Measurements from ENCODE around the gene MCRIP2. TPM values are rescaled to one million over a fixed set of nuclear protein-coding genes. Genes with fewer than 3 reads are reported as not detected.
A peak's percentile ranks its signal among the peaks of the same experiment; 100 is the strongest.
"Not testable (repeated sequence)": the region's sequence is repeated elsewhere in the genome, so short reads cannot be mapped to it uniquely, and the experiment has no call there.

MCRIP2 gene
- total RNA-seq, 1 experiment from 2014 or later, result 44.6 TPM

DNA sequence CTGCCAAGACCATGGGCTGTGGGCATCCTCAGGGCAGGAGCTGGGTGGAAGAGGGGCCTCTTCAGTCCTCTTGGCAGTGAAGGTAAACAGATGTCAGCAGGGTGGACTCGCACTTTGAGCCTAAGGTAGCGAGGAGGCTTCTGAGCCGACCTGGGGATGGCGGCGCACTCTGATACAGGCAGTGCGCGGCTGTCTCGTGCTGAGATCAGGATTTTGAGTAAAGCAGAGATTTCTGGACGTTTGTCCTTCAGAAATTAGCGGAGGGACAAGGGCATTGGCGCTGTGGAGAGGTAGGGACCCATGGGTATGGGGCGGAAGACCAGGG is 44.9 kb upstream of the MCRIP2 start:
- DNase-seq (ENCODE audit: unreplicated experiment), result no peak
- intact Hi-C loops (cut with micrococcal nuclease), result no loop called here
- Mint-ChIP-seq H3K9me3 (ENCODE audit: unreplicated experiment) (no peaks in the 10 kb centered on the region), H3K4me1 (ENCODE audit: insufficient read depth, unreplicated experiment) (peaks cover 44% of the 10 kb centered on the region), H3K27ac (ENCODE audit: low read depth, unreplicated experiment) (peak overlapping the region; percentile 80), H3K27me3 (ENCODE audit: insufficient read depth, unreplicated experiment) (no peaks in the 10 kb centered on the region), H3K36me3 (ENCODE audit: insufficient read depth, unreplicated experiment) (peaks cover 47% of the 10 kb centered on the region), H3K4me3 (ENCODE audit: unreplicated experiment) (no peak overlapping the region)
- no peak for TF ChIP-seq CTCF (IDR thresholded peaks at IDR 0.05; ENCODE audit: unreplicated experiment)
- no TSS peak for BruUV-seq (replicated peaks)
- POLR2A ChIA-PET, result interaction anchor here (0.8 to 1.4 kb wide), 2 partner anchors 26 to 40 kb away, joined by 3 to 4 read pairs; partner anchors contain the start of gene METTL26
- CTCF ChIA-PET, result interaction anchor here (1.3 kb wide), 1 partner anchor 13 kb away, joined by 4 read pairs; no protein-coding TSS in a partner anchor

- BruUV-seq (replicated peaks); CTCF ChIA-PET: not testable (repeated sequence)
- peaks cover 49% of the 10 kb centered on the region for H3K36me3 Mint-ChIP-seq (ENCODE audit: insufficient read depth, unreplicated experiment)
These were observed 44.0 kb upstream of the MCRIP2 start for GRCh38 chr16:597655-598054.

DNA sequence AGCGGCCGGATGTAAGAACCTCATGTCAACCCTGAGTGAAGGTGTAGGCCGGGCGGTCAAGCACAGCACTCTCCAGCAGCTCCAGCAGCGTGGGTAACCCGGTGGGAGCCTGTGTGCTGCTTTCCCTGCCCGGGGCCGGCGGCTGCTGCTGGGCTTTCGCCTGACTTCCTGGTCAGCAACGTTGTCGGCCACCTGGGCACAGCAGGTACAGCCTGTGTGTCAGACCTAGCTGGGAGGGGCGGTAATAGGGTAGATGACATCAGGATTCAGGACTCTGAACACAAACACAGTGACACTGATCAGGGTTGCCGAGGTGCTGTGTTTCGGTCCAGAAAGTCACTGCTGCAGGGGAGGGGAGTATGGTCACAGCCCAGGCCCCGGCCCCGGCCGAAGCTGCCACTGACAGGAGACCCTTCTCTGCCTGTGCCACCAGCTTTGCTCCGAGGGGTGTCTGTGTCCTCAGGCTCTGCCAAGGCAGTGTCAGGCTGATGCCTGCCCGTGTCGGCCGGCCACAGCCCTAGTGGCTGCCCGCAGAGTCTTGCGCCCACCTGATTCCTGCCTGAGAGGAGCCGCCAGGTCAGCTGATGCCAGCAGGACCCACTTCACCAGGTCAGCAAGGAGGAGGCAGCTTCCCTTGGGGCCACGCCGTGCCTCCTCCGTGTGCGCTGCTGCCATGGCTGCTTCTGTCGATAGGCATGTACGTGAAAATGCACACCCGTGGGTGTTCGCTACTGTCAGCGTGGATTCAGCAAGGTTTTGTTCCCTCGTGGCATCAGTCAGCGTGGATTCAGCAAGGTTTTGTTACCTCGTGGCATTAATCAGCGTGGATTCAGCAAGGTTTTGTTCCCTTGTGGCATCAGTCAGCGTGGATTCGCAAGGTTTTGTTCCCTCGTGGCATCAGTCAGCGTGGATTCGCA is 42.5 kb upstream of the MCRIP2 start:
- CTCF ChIA-PET, result no interaction called here
- BruUV-seq (replicated peaks), result no TSS peak

More at GRCh38 chr16:597655-598054, 44.0 kb upstream of the MCRIP2 start:
- H3K27ac Mint-ChIP-seq (ENCODE audit: low read depth, unreplicated experiment); DNase-seq (ENCODE audit: unreplicated experiment); H3K27me3 Mint-ChIP-seq (ENCODE audit: insufficient read depth, unreplicated experiment); intact Hi-C loops (cut with micrococcal nuclease); H3K9me3 Mint-ChIP-seq (ENCODE audit: unreplicated experiment); H3K4me3 Mint-ChIP-seq (ENCODE audit: unreplicated experiment); POLR2A ChIA-PET: not testable (repeated sequence)
- H3K4me1 Mint-ChIP-seq (ENCODE audit: insufficient read depth, unreplicated experiment), result peaks cover 35% of the 10 kb centered on the region

DNA sequence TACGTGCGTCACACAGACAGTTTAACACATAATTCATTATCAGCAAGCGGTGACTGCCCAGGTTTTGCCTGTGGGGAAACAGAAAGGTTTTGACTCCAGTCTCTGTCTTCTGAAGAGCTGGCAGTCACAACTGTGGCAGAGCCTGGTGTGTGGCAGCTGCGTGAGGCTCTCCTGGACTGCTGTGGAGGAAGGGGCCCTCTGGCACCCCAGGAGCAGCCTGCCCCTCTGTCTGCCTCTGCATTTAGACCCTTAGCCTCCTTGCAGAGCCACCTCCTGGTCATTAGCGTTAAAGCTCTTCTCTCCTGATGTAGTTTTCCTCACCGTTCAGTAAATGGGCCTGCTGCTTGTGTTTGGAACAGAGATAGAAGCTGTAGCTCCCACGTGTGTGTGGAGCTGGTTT is 40.8 kb upstream of the MCRIP2 start:
- no peak overlapping the region for H3K27ac Mint-ChIP-seq (ENCODE audit: low read depth, unreplicated experiment)
- intact Hi-C loops (cut with micrococcal nuclease), result no loop called here
- H3K9me3 Mint-ChIP-seq (ENCODE audit: unreplicated experiment), result no peaks in the 10 kb centered on the region
- ChIA-PET CTCF (interaction anchor here (0.6 to 1.3 kb wide), 5 partner anchors 10 to 1033 kb away, joined by 3 to 5 read pairs (median 3); partner anchors contain the start of gene METTL26), POLR2A (interaction anchor here (0.9 to 1.7 kb wide), 5 partner anchors 10 to 70 kb away, joined by 3 to 6 read pairs (median 3); no protein-coding TSS in a partner anchor)
- no peak overlapping the region for H3K4me3 Mint-ChIP-seq (ENCODE audit: unreplicated experiment)
- DNase-seq (ENCODE audit: unreplicated experiment), result no peak
- no peak for TF ChIP-seq CTCF (IDR thresholded peaks at IDR 0.05; ENCODE audit: unreplicated experiment)
- peaks cover 42% of the 10 kb centered on the region for H3K36me3 Mint-ChIP-seq (ENCODE audit: insufficient read depth, unreplicated experiment)
- no peaks in the 10 kb centered on the region for H3K27me3 Mint-ChIP-seq (ENCODE audit: insufficient read depth, unreplicated experiment)
- peaks cover 13% of the 10 kb centered on the region for H3K4me1 Mint-ChIP-seq (ENCODE audit: insufficient read depth, unreplicated experiment)
- BruUV-seq (replicated peaks), result no TSS peak

More for the DNA sequence above, 42.5 kb upstream of the MCRIP2 start:
- no peaks in the 10 kb centered on the region for H3K27me3 Mint-ChIP-seq (ENCODE audit: insufficient read depth, unreplicated experiment)
- H3K4me1 Mint-ChIP-seq (ENCODE audit: insufficient read depth, unreplicated experiment), result peaks cover 20% of the 10 kb centered on the region
- no peak for TF ChIP-seq CTCF (IDR thresholded peaks at IDR 0.05; ENCODE audit: unreplicated experiment)
- H3K36me3 Mint-ChIP-seq (ENCODE audit: insufficient read depth, unreplicated experiment), result peaks cover 48% of the 10 kb centered on the region
- POLR2A ChIA-PET, result interaction anchor here (1.1 kb wide), 1 partner anchor 11 kb away, joined by 3 read pairs; no protein-coding TSS in a partner anchor
- no peak for DNase-seq (ENCODE audit: unreplicated experiment)
- H3K9me3 Mint-ChIP-seq (ENCODE audit: unreplicated experiment), result no peaks in the 10 kb centered on the region
- intact Hi-C loops (cut with micrococcal nuclease), result no loop called here
- H3K27ac Mint-ChIP-seq (ENCODE audit: low read depth, unreplicated experiment), result no peak overlapping the region
- H3K4me3 Mint-ChIP-seq (ENCODE audit: unreplicated experiment), result no peak overlapping the region
